ENCODE results near the gene PTPN14.

GRCh38 chr1:214566158-214567104 is 15.0 kb upstream of the PTPN14 start:
- TF ChIP-seq BACH1 (IDR thresholded peaks at IDR 0.05; ENCODE audit: low read length) (no peak), ATF2 (IDR thresholded peaks at IDR 0.05; ENCODE audit: low read length) (no peak), SP1 (IDR thresholded peaks at IDR 0.05; ENCODE audit: low read depth, low read length) (no peak), POLR2AphosphoS5 (IDR thresholded peaks at IDR 0.05; ENCODE audit: low read depth, low read length) (no peak), CTCF (IDR thresholded peaks at IDR 0.05; ENCODE audit: control extremely low read depth in 1 of 3, insufficient read depth in 1 of 3, low read depth in 1 of 3, low read length in 3 of 3) (no peak), TEAD4 (IDR thresholded peaks at IDR 0.05; ENCODE audit: low read depth, low read length) (no peak), SIRT6 (IDR thresholded peaks at IDR 0.05; ENCODE audit: low read length) (no peak)
